ENCODE measurements around the gene SCGN.

Gene SCGN

DNA sequence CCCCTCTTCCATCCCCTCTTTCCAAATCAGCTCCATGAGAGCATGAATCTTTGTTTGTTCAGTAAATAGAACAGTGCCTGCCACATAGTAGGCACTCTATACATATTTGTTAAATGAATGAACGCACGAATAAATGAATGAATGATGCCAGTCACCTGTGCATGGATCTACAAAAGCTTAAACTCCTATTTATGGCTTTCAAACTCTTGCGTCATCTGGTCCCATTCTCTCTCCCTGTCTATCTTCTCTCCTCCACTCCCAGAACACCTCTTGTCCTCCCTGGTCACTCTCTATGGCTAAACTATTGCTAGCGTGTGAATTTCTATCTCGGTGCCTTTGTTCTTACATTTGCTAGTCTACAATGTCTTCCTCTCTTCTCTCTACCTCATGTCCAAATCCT is 24.8 kb downstream of the SCGN start:
- Histone ChIP-seq H3K9ac (ENCODE audit: low read depth, low read length, poor library complexity, severe bottlenecking) (no peak overlapping the region), H3K4me1 (ENCODE audit: insufficient read depth, low read length, poor library complexity, severe bottlenecking) (no peaks in the 10 kb centered on the region), H3K9me3 (ENCODE audit: insufficient read depth, low read depth, low read length) (no peaks in the 10 kb centered on the region), H3K9me2 (replicated peaks; ENCODE audit: low read depth, low read length) (no peaks in the 10 kb centered on the region), H3K4me2 (ENCODE audit: low read depth, low read length, poor library complexity, severe bottlenecking) (no peak overlapping the region), H3K4me3 (ENCODE audit: low read length, poor library complexity, severe bottlenecking) (no peak overlapping the region), H3F3A (ENCODE audit: low read depth) (no peaks in the 10 kb centered on the region), H3K27me3 (ENCODE audit: insufficient read depth, low read length, poor library complexity, severe bottlenecking) (no peaks in the 10 kb centered on the region), H4K20me1 (ENCODE audit: insufficient read depth, low read length, poor library complexity, severe bottlenecking) (no peaks in the 10 kb centered on the region), H3K36me3 (ENCODE audit: insufficient read depth, low read length) (no peaks in the 10 kb centered on the region), H2AFZ (ENCODE audit: low read length) (no peak overlapping the region), H3K79me2 (ENCODE audit: insufficient read depth, low read length) (no peaks in the 10 kb centered on the region)
- no peak for TF ChIP-seq EZH2phosphoT487 (IDR thresholded peaks at IDR 0.05; ENCODE audit: borderline replicate concordance)
- TF ChIP-seq, protein P1, sequence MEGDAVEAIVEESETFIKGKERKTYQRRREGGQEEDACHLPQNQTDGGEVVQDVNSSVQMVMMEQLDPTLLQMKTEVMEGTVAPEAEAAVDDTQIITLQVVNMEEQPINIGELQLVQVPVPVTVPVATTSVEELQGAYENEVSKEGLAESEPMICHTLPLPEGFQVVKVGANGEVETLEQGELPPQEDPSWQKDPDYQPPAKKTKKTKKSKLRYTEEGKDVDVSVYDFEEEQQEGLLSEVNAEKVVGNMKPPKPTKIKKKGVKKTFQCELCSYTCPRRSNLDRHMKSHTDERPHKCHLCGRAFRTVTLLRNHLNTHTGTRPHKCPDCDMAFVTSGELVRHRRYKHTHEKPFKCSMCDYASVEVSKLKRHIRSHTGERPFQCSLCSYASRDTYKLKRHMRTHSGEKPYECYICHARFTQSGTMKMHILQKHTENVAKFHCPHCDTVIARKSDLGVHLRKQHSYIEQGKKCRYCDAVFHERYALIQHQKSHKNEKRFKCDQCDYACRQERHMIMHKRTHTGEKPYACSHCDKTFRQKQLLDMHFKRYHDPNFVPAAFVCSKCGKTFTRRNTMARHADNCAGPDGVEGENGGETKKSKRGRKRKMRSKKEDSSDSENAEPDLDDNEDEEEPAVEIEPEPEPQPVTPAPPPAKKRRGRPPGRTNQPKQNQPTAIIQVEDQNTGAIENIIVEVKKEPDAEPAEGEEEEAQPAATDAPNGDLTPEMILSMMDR (conservative IDR thresholded peaks at IDR 0.05; ENCODE audit: low read length) = no peak

DNA sequence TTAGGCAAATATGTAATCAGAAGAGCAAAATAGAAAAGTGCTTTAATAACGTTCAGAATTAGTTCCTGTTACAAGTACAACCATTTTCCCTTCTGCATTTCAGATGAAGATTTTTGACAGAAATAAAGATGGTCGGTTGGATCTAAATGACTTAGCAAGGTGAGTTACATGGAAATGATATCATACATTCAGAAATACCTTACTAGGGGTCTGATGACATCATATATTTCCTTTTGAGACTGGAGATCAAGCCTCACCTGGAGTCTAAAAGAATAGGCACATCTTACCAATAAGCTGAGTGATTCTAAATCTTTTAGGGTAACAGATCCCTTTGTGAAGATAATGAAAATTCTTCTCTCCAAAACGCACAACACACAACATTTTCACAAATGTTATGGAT is 29.8 kb downstream of the SCGN start:
- Histone ChIP-seq H4K20me1 (ENCODE audit: insufficient read depth, low read length, poor library complexity, severe bottlenecking) (no peaks in the 10 kb centered on the region), H3K4me3 (ENCODE audit: low read length, poor library complexity, severe bottlenecking) (no peak overlapping the region), H3K36me3 (ENCODE audit: insufficient read depth, low read length) (no peaks in the 10 kb centered on the region), H3K79me2 (ENCODE audit: insufficient read depth, low read length) (no peaks in the 10 kb centered on the region), H3K4me2 (ENCODE audit: low read depth, low read length, poor library complexity, severe bottlenecking) (no peak overlapping the region), H3F3A (ENCODE audit: low read depth) (no peaks in the 10 kb centered on the region), H3K9ac (ENCODE audit: low read depth, low read length, poor library complexity, severe bottlenecking) (no peak overlapping the region), H3K27me3 (ENCODE audit: insufficient read depth, low read length, poor library complexity, severe bottlenecking) (no peaks in the 10 kb centered on the region), H2AFZ (ENCODE audit: low read length) (no peak overlapping the region), H3K9me3 (ENCODE audit: insufficient read depth, low read depth, low read length) (no peaks in the 10 kb centered on the region), H3K9me2 (replicated peaks; ENCODE audit: low read depth, low read length) (no peaks in the 10 kb centered on the region), H3K4me1 (ENCODE audit: insufficient read depth, low read length, poor library complexity, severe bottlenecking) (no peaks in the 10 kb centered on the region)
- TF ChIP-seq EZH2phosphoT487 (IDR thresholded peaks at IDR 0.05; ENCODE audit: borderline replicate concordance) = no peak

GRCh38 chr6:25682324-25682723 is 30.3 kb downstream of the SCGN start:
- Histone ChIP-seq H3K4me1 (ENCODE audit: insufficient read depth, low read length, poor library complexity, severe bottlenecking) (no peaks in the 10 kb centered on the region), H3K36me3 (ENCODE audit: insufficient read depth, low read length) (no peaks in the 10 kb centered on the region), H3K27me3 (ENCODE audit: insufficient read depth, low read length, poor library complexity, severe bottlenecking) (no peaks in the 10 kb centered on the region), H4K20me1 (ENCODE audit: insufficient read depth, low read length, poor library complexity, severe bottlenecking) (no peaks in the 10 kb centered on the region), H3K9ac (ENCODE audit: low read depth, low read length, poor library complexity, severe bottlenecking) (no peak overlapping the region), H3K79me2 (ENCODE audit: insufficient read depth, low read length) (no peaks in the 10 kb centered on the region), H3F3A (ENCODE audit: low read depth) (no peaks in the 10 kb centered on the region), H3K4me2 (ENCODE audit: low read depth, low read length, poor library complexity, severe bottlenecking) (no peak overlapping the region), H3K9me3 (ENCODE audit: insufficient read depth, low read depth, low read length) (no peaks in the 10 kb centered on the region), H2AFZ (ENCODE audit: low read length) (no peak overlapping the region), H3K9me2 (replicated peaks; ENCODE audit: low read depth, low read length) (no peaks in the 10 kb centered on the region), H3K4me3 (ENCODE audit: low read length, poor library complexity, severe bottlenecking) (no peak overlapping the region)
- TF ChIP-seq, protein P1 (conservative IDR thresholded peaks at IDR 0.05; ENCODE audit: low read length) = no peak
- no peak for TF ChIP-seq EZH2phosphoT487 (IDR thresholded peaks at IDR 0.05; ENCODE audit: borderline replicate concordance)

- Histone ChIP-seq H3F3A (ENCODE audit: low read depth) (no peaks in the 10 kb centered on the region), H2AFZ (ENCODE audit: low read length) (no peak overlapping the region), H3K4me1 (ENCODE audit: insufficient read depth, low read length, poor library complexity, severe bottlenecking) (no peaks in the 10 kb centered on the region), H3K36me3 (ENCODE audit: insufficient read depth, low read length) (no peaks in the 10 kb centered on the region), H3K27me3 (ENCODE audit: insufficient read depth, low read length, poor library complexity, severe bottlenecking) (no peaks in the 10 kb centered on the region), H3K9ac (ENCODE audit: low read depth, low read length, poor library complexity, severe bottlenecking) (no peak overlapping the region), H3K9me3 (ENCODE audit: insufficient read depth, low read depth, low read length) (no peaks in the 10 kb centered on the region), H4K20me1 (ENCODE audit: insufficient read depth, low read length, poor library complexity, severe bottlenecking) (no peaks in the 10 kb centered on the region), H3K79me2 (ENCODE audit: insufficient read depth, low read length) (no peaks in the 10 kb centered on the region), H3K9me2 (replicated peaks; ENCODE audit: low read depth, low read length) (no peaks in the 10 kb centered on the region), H3K4me3 (ENCODE audit: low read length, poor library complexity, severe bottlenecking) (no peak overlapping the region), H3K4me2 (ENCODE audit: low read depth, low read length, poor library complexity, severe bottlenecking) (no peak overlapping the region)
- TF ChIP-seq EZH2phosphoT487 (IDR thresholded peaks at IDR 0.05; ENCODE audit: borderline replicate concordance) = no peak
- TF ChIP-seq, protein P1 (conservative IDR thresholded peaks at IDR 0.05; ENCODE audit: low read length) = no peak
Observed at GRCh38 chr6:25684565-25684964, 32.5 kb downstream of the SCGN start.

All from Loucy (cell line).